Activated effector memory CD4-positive, alpha-beta T cell treated with Interleukin-2 at 50 U/mL for 16 hours (primary cell): ENCODE data around the gene UBE2G2.

Experiments used
- DNase-seq: peaks from one replicate; pipeline ENCODE4 v3.0.0-alpha.2; 2020

The UBE2G2 gene

GRCh38 chr21:44784810-44785209 lies 16.8 kb downstream of the UBE2G2 start:
- no peak for DNase-seq

GRCh38 chr21:44783020-44783696 lies 18.5 kb downstream of the UBE2G2 start:
- DNase-seq, result no peak

GRCh38 chr21:44780767-44781459 lies 20.7 kb downstream of the UBE2G2 start:
- DNase-seq, result no peak

- DNase-seq, result no peak
These were observed 21.5 kb downstream of the UBE2G2 start for GRCh38 chr21:44780137-44780502.

- no peak for DNase-seq
These were observed 22.0 kb downstream of the UBE2G2 start for GRCh38 chr21:44779417-44780136.

- no peak for DNase-seq
These were observed 22.6 kb downstream of the UBE2G2 start for GRCh38 chr21:44778983-44779382.

- DNase-seq, result no peak
These were observed 23.1 kb downstream of the UBE2G2 start for GRCh38 chr21:44778499-44778911.

- no peak for DNase-seq
These were observed 23.5 kb downstream of the UBE2G2 start for GRCh38 chr21:44778094-44778493.

- DNase-seq, result no peak
These were observed 26.6 kb downstream of the UBE2G2 start for GRCh38 chr21:44774972-44775371.

GRCh38 chr21:44773291-44773932 lies 28.2 kb downstream of the UBE2G2 start:
- DNase-seq, result no peak

GRCh38 chr21:44771896-44772525 lies 29.6 kb downstream of the UBE2G2 start:
- DNase-seq, result no peak

GRCh38 chr21:44767834-44768831 lies 33.5 kb downstream of the UBE2G2 start:
- DNase-seq, result no peak

GRCh38 chr21:44766818-44767354 lies 34.7 kb downstream of the UBE2G2 start:
- no peak for DNase-seq

- no peak for DNase-seq
These were observed 35.4 kb downstream of the UBE2G2 start for GRCh38 chr21:44766014-44766817.

GRCh38 chr21:44765231-44766013 lies 36.2 kb downstream of the UBE2G2 start:
- peak; percentile 36 for DNase-seq

- no peak for DNase-seq
These were observed 37.0 kb downstream of the UBE2G2 start for GRCh38 chr21:44764319-44765230.

- no peak for DNase-seq
These were observed 37.9 kb downstream of the UBE2G2 start for GRCh38 chr21:44763451-44764318.

- no peak for DNase-seq
These were observed 38.6 kb downstream of the UBE2G2 start for GRCh38 chr21:44763050-44763378.
